ENCODE results near the gene HCRTR1. TPM values are rescaled to one million over a fixed set of nuclear protein-coding genes. Genes with fewer than 3 reads are reported as not detected.

Gene HCRTR1
- polyA plus RNA-seq, 1 experiment: not detected

- ChIA-PET CTCF (interaction anchor here (0.7 to 0.8 kb wide), 2 partner anchors 159 to 187 kb away, joined by 3 to 4 read pairs; no protein-coding TSS in a partner anchor), POLR2A (no interaction called here)
- Histone ChIP-seq H3K9me3 (ENCODE audit: control insufficient read depth, insufficient read depth, low read length) (no peaks in the 10 kb centered on the region), H3K4me3 (ENCODE audit: low read depth, low read length) (no peak overlapping the region), H3K27ac (ENCODE audit: low read depth, low read length) (no peak overlapping the region), H3K27me3 (ENCODE audit: control insufficient read depth, insufficient read depth, low read length) (no peaks in the 10 kb centered on the region)
- no peak for DNase-seq (ENCODE audit: low read depth, low spot score)
- no peak for TF ChIP-seq CTCF (IDR thresholded peaks at IDR 0.05; ENCODE audit: low read depth, low read length)
These were observed 36.4 kb upstream of the HCRTR1 start for GRCh38 chr1:31580891-31581603.

GRCh38 chr1:31581821-31582810 lies 35.4 kb upstream of the HCRTR1 start:
- CTCF ChIA-PET: no interaction called here
- no peak overlapping the region for H3K27ac ChIP-seq (ENCODE audit: low read depth, low read length)
- H3K4me3 ChIP-seq (ENCODE audit: low read depth, low read length): no peak overlapping the region
- POLR2A ChIA-PET: no interaction called here
- H3K9me3 ChIP-seq (ENCODE audit: control insufficient read depth, insufficient read depth, low read length): no peaks in the 10 kb centered on the region
- TF ChIP-seq CTCF (IDR thresholded peaks at IDR 0.05; ENCODE audit: low read depth, low read length): no peak
- DNase-seq (ENCODE audit: low read depth, low spot score): no peak
- no peaks in the 10 kb centered on the region for H3K27me3 ChIP-seq (ENCODE audit: control insufficient read depth, insufficient read depth, low read length)

DNA sequence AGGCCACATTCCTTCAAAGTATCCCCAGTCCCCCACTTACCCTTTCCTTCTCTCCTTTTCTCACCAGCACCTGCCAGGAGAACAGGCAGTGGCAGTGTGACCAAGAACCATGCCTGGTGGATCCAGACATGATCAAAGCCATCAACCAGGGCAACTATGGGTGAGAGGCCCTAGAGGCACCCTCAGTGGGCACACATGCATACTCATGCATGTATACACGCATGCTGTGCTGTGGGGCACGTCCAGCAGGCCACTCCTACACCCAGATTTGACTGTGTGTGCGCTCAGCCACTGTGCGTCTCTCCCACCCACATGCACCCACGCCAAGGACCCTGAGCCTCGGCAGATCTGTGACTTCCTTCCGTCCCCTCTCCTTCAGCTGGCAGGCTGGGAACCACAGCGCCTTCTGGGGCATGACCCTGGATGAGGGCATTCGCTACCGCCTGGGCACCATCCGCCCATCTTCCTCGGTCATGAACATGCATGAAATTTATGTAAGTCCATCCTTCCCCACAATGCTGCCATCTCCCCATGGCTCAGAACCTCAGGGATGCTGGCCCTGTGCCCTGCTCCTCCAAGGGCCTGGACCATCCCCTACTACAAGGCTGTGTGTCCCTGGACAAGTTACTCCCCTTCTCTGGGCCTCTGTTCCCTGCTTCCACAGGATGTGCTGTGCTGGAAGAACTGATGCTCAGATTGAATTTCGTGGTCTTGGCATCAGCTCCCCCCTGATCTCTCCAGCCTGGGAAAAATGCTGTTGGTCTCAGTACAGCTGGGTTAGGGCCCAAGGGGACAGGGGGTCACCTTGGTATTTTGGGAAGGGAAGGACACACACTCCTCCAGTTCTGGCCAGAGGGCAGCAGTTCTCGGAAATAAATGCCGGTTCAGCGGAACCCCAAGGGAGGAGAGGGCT lies 34.2 kb upstream of the HCRTR1 start:
- Histone ChIP-seq H3K27me3 (ENCODE audit: control insufficient read depth, insufficient read depth, low read length) (no peaks in the 10 kb centered on the region), H3K4me3 (ENCODE audit: low read depth, low read length) (no peak overlapping the region), H3K27ac (ENCODE audit: low read depth, low read length) (no peak overlapping the region), H3K9me3 (ENCODE audit: control insufficient read depth, insufficient read depth, low read length) (no peaks in the 10 kb centered on the region)
- CTCF ChIA-PET: no interaction called here
- no peak for DNase-seq (ENCODE audit: low read depth, low spot score)
- no peak for TF ChIP-seq CTCF (IDR thresholded peaks at IDR 0.05; ENCODE audit: low read depth, low read length)
- POLR2A ChIA-PET: no interaction called here

DNA sequence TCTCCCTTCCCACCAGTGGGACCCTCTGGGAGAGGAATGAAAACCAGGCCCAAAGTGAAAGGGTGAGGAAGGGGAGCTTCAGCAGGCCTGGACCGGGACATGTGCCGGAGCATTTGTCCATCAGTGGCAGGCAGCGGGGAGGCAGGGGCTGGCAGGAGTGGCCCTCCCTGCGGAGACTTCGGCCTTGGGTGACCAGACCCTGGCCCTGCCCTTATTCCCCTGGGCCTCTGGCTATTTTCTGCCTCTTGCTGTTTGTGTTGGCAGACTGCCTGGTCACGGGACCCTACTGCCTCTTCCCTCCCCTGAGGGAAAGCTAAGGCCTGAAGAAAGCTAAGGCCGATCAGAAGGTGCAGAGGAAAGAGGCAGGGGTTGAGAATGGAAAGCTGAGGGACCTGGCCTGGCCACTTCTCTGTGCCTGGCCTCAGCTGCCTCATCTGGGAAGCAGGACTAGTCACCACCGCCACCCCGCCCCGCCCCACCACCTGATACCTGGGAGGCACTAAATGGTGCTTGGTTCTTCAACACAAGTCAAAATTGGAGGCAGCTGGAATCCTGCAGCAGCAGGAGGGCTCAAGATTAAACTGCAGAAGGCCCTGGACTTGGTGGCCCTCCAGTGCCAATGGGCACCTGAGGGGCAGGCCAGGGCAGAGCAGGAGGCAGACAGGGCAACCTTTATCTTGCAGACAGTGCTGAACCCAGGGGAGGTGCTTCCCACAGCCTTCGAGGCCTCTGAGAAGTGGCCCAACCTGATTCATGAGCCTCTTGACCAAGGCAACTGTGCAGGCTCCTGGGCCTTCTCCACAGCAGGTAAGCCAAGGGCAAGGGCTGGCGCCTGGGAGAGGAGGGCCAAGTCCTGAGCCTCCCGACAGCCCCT lies 33.3 kb upstream of the HCRTR1 start:
- H3K27ac ChIP-seq (ENCODE audit: low read depth, low read length): no peak overlapping the region
- H3K4me3 ChIP-seq (ENCODE audit: low read depth, low read length): no peak overlapping the region
- no peaks in the 10 kb centered on the region for H3K27me3 ChIP-seq (ENCODE audit: control insufficient read depth, insufficient read depth, low read length)
- ChIA-PET CTCF (interaction anchor here (0.6 to 1.0 kb wide), 2 partner anchors 21 to 136 kb away, joined by 4 read pairs; no protein-coding TSS in a partner anchor), POLR2A (no interaction called here)
- H3K9me3 ChIP-seq (ENCODE audit: control insufficient read depth, insufficient read depth, low read length): no peaks in the 10 kb centered on the region
- no peak for TF ChIP-seq CTCF (IDR thresholded peaks at IDR 0.05; ENCODE audit: low read depth, low read length)
- no peak for DNase-seq (ENCODE audit: low read depth, low spot score)

Measured in AG04450 (cell line).